ENCODE measurements around the gene ADGRV1.

Gene ADGRV1

DNA sequence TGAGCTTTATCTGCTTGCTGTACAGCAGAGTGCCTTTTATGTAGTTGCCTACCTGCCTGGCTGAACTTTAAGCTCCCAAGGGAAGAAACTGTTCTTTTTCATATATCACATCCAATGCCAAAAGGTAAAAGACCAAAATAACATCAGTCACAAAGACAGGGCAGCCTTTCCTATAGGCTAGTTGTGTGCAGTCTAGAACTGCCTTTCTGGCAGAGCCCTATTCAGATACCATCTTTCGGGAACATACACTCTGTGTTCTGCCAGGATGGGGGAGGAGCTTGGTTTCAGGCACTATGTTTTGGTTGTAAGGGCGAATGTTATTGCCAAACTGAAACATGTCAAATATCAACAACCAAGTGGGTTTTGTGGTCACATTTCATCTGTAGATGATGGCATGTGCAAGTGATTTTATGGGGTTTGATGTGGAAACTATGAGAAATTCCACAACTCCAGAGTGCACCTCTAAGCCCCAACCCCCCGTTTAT lies 314.5 kb downstream of the ADGRV1 start:
- DNase-seq (ENCODE audit: low read depth) = no peak

DNA sequence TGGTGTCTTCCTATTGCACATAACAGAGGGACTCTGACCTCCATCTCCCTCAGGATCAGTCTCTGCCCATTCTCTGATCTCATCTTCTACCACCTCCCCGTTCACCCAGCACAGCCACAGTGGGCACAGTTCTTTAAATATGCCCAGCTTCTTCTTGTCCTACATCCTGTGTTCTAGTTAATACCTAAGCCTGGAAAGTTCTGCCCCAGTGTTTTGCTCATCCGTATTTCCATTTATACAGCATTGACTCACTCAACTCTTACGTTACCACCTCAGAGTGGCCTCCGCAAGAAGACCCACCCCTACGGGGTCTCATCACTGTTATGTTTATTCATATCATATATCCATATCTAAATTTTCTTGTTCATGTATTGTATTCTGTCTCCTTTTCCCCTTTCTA lies 315.5 kb downstream of the ADGRV1 start:
- no peak for DNase-seq (ENCODE audit: low read depth)

DNA sequence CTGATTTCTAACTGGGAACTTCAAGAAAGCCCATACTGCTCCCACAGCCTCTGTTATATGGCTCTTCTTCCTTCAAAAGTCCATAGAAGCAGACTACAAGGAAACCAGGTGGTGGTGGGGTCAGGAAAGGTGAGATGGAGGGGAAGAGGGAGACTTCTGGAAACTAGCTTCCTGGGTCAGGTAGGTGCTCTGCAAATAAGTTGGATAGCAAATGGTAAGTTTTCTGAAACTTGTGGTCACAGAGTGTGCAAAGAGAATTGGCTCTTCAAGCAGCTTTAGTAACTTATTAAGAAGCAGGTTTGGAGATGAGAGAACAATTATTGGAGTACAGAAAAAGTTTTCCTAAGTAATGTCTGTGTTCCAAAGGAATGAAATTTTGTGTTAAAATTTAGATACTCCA lies 316.9 kb downstream of the ADGRV1 start:
- DNase-seq (ENCODE audit: low read depth) = no peak

DNA sequence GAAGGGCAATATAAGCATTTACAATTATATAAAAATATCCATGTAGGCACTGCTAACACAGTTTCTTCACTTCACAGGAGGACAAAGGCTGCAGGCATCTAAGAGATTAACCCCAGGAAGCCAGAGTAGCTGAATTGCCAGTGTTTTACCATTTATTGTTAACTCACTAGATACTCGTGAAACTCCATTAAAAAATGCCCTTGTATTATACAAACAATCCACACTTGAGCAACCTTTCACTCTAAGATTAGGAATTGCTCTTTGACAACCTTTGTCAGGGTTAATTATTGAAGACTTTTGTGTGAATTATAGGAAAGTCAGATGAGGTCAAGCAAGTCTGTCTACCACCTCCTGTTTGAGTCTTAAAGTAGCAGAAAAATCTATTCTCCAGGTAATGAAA lies 317.8 kb downstream of the ADGRV1 start:
- no peak for DNase-seq (ENCODE audit: low read depth)

DNA sequence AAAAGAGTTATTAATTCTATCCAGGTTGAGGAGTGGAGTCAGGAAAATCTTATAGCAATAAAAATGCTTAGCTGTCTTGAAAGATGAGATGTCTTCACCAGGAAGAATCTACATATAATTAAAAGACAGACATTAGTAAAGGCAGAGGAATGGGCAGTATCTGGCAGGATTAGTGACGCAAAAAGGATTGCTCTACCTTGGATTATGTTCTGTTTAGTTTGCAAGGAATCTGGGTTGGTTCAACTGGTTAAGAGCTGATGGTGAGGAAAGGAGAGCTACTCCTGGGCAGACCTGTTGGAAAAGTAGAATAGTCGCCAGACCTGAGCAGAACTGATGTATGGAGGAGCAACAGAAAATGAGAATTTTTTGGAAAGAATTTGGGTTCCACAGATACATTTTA lies 318.5 kb downstream of the ADGRV1 start:
- DNase-seq (ENCODE audit: low read depth) = no peak

DNA sequence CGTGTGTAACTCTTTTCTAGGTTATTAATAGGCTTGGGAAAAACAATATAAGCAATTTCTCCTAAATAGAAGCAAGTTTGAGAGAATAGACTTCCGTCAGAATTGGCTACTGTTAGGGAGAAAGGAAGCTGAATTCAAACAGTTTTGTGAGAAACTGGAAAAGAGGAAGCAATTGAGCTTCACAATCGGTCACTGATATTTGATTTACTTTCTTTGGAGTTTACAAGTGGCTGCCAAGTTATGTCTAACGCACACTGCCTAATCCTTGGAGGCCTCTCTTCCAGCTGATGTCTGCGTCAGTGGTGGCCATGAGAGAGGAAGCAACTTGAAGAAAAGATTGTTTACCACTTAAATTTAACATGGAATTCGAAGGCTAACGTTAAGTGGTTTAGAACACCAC lies 319.5 kb downstream of the ADGRV1 start:
- no peak for DNase-seq (ENCODE audit: low read depth)

DNA sequence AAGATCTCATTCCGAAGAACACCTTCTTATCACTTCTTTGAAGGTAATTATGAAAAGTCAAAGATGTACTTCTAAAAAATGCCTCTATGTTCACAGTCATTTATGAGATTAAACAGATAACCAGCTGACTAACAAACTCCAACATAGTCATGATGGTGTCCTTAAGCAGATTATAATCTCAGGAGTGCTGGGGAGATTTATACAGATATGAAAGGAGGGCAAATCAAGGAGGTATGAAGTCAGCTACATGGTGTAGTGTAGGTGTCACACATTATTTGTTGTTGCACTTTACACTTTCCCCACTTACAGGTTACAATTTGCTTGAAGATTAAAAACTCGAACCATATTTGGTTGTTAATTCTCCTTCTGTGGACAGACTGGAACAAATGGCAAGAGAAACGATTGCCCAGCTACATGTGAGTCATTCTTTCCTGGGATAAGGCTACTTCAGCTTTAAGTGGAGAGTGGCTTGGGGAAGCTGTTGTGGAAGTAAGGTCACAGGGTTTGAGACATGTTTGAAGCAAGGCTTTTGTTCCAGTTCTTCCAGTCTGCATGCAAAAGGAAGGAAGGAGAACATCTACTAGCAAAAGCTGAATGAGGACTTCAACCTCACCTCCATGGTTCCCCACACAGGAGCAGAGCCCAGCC lies 320.1 kb downstream of the ADGRV1 start:
- DNase-seq (ENCODE audit: low read depth) = no peak

DNA sequence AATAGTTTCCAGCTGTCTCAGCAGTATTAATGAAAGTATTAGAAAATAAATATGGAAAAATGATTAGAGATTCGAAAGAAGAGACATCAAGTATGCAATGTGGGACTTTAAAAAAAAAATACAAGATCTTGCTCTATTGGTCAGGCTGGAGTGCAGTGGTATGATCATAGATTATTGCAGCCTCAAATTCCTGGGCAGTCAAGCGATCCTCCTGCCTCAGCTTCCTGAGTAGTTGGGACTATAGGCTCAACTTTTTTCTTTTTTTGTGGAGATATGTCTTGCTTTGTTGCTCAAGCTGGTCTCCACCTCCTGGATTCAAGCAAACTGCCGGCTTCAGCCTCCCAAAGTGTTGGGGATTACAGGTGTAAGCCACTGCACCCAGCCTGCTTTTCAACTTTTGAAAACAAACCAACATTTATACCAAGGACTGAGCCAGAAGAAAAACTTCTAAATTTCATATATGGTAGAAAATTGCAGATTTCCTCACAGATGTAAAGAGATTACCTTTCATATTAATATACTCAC lies 323.1 kb downstream of the ADGRV1 start:
- no peak for DNase-seq (ENCODE audit: low read depth)

DNA sequence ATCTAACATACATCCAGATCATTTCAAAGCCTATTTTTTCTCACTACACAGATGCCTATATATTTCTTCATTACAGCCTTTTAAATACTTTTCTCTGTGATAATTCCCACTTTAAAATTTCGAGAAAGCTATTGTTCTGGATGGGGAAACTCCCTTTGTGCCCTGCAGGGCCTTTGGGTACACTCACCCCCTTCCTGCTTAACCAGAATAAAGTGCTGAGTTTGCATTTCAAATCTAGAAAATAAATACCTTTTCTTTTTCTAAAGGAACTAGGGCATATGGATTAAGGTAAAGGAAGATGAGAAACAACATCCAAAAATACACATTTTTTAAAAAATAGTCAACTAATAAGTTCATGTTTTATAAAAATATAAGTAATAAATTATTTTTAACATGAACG lies 323.9 kb downstream of the ADGRV1 start:
- DNase-seq (ENCODE audit: low read depth) = no peak

DNA sequence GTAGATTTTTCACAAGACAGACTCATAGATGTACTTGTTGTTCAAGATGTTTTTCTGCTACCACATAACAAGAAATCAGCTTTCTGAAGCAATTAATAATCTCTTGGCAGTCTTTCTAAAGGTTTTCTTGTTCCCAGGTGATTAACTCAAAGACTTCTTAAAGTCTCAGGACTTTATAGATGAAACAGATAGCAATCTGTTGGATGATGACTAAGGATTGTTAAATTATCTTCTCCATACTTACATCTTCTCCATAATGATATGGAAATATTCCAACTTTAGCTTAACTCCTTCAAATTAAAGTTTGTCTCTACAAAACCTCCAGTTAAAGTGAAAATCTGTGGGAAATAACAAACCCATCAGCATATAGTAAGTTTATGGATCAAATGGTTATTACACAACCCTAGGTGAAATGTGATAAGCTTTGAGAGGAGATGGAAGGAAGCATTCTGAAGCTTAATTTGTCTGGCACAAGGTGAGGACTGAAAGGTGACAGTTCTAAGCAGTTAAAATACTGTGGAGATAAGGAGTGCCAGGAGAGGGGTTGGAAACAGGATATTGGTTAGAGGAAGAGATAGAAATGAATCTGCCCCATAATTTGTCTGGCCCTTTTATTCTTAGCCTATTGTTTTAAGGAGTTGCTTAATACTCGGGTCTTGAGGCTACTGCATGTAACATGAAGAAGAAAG lies 326.7 kb downstream of the ADGRV1 start:
- no peak for DNase-seq (ENCODE audit: low read depth)

DNA sequence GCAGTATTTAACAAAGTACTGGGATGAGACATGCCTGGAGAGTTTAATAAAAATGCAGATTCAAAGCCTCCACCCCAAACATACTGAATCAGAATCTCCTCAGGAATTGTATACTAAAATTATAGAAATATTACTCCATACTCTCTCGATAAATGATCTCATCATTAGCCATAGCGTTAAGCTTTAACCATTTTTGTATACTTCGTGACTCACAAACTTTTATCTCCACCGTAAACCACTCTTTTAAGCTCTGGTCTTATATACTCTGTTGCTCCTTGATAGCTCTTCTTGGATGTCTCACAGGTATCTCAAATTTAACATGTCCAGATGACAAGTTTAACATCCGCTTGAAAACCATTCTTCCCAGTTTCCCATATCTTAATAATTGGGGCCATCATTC lies 327.8 kb downstream of the ADGRV1 start:
- DNase-seq (ENCODE audit: low read depth) = no peak

DNA sequence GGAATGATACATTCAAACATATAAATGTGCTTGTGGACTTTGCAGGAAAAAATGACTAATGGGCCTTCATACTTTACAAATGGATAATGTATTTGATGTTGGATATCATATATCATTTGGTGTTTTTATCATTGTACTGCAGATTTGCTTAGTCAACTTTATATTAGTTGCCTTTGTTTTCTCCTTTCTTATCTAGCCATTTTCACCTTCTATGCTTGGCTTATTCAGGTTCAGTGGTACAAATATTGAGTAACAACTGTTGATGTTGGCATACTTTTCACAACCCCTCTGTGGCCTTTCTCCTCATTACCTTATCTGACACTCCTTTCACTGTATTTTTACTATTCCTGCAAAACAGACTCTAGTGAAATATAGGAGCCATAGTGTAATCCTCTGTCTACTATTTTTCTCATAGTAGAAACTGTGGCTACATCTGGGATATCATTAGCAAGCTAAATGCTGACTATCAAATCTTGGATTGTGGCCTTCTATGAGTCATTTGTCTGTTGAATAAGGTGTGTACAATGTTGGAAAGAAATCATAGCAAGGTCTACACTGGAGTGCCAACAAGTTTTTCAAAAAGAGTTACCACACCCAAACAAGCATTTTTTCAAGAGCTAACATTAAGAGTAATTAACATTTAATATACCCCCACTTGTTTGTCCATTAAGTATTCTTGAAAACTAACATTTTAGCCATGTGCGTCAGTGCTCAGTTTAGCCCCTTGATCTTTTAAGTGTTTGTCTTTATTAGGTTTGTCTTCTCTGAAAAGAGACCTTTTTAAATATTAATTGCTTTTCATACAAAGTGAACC lies 330.1 kb downstream of the ADGRV1 start:
- no peak for DNase-seq (ENCODE audit: low read depth)

DNA sequence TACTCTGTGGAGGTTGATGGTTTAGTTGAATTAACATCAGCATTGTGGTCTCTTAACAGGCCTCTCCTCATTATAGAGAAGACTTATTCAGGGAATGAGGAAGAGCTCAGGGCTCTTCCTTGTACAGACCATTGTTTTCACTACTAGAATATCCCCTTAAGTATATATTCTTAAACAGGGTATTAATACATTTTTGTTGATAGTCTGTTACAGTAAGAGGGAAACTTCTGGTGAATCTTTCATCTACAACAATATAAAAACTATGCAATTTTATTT lies 330.7 kb downstream of the ADGRV1 start:
- DNase-seq (ENCODE audit: low read depth) = no peak

DNA sequence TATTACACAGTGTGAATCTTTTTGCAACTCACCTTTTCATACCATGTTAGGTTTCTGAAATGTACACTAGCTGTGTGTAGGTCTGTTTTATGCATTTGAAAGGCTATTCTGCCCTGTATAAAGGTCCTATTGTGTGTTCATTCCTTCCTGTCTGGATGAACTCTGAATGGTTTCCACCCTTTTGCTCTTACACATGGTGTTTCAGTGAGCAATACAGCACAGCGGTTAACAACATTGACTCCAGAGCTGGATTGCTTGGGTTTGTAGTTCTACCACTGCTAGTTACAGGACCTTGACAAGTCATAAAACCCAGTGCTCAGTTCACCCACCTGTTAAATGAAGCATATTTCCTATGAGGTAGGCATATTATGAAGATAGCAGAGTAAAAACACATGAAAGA lies 331.6 kb downstream of the ADGRV1 start:
- no peak for DNase-seq (ENCODE audit: low read depth)

DNA sequence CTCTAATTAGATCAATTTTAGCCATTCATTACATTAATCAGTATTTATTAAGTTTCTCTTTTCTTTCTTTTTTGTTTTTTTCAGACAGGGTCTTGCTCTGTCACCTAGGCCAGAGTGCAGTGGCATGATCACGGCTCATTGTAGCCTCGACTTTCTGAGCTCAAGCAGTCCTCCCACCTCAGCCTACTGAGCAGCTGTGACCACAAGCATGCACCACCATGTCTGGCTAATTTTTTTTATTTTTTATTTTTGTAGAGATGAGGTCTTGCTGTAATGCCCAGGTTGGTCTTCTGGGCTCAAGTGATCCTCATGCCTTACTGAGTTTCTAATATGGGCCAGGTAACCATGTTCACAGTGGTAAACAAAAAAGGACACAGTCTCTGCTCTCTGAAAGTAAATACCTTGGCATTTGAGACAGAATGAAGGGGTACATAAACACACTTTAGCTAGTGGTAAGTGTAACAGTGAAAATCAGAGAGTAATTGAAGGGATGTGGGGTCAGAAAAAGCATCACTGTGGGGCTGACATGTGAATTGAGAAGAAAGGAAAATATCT lies 336.3 kb downstream of the ADGRV1 start:
- no peak for DNase-seq (ENCODE audit: low read depth)

DNA sequence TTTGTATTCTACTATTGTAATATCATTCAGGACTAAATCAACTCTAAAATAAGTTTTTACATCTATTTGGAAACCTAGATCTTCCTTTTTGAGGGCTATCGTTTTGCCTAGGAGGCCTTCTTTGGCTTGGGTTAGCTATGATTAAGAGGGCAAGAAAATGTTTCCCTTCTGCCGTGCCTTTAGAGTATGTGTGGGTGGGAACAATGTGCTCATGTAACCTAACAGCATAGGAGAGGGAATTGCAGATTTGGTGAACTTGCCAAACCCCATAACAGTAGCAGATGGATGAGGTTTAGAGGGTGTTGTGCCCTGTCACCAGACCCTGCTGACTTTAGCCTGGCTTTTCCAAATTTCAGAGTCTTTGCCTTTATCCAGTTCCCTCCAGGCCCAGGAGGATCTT lies 339.0 kb downstream of the ADGRV1 start:
- DNase-seq (ENCODE audit: low read depth) = no peak

DNA sequence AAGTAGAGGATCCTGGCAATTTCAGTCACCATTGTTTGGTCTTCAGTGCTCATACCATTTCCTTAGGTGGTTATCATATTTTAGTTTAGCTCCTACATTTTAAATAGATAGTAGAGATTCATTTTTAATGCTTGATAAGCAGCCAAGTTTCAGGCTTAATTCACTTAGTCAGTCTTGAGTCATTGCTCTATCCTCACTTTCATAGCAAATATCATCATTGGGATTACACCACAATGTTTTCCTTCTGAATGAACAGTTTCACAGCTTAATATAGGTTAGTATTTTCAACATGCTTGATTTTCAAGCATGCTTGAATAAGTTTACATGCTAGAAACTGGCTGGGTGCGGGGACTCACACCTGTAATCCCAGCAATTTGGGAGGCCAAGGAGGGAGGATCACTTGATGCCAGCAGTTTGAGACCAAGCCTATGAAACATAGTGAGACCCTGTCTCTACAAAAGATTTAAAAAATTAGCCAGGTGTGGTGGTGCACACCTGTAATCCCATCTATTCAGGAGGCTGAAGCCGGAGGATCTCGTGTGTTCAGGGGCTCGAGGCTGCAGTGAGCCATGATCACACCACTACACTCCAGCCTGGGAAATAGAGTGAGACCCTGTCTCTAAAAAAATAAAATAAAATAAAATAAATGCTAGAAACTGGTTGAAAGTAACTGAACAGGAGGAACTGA lies 339.9 kb downstream of the ADGRV1 start:
- no peak for DNase-seq (ENCODE audit: low read depth)

DNA sequence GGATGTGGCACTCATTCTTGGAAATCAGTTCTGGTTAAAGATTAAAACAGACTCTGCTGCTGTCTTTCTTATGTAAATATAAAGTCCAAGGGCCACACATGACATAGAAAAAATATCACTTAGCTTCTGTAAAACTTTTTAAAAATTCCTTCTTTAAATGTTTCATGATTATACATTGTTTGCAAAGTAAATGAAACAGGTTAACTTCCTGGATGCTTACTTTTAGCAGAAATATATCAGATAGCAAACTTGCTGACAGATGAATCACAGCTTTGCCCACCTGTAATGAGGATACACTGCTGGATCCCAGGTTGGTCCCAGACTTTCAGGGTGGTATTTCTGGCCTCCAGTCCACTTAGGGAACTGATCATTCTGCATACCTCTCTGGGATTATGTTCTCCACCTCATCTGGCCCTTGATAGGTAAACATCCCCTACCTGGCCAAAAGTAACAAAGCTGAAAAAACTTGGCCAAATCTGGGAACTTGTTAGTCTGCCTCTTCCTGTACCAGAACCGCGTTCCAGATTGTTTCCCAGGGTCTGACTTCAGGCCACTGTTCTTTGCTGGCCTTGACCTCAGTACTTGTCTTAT lies 340.5 kb downstream of the ADGRV1 start:
- DNase-seq (ENCODE audit: low read depth) = no peak

DNA sequence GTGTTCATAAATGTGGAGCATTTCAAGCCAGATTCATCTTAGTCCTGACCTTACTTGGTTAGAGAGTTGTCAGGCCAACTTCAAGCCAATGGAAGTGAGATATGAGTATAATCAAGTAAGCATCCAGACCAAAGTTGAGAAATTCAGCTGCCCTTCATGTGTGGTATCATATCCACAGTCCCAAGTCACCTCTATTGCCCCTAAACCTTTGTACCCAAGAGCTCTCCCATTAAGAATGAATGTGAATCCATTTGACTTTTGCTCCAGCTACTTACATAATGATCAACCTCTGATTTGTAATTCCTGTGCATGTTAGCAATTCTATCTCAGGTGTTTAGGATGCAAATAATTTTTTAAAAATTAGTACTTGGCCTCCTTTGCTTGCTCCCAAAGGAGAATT lies 342.7 kb downstream of the ADGRV1 start:
- DNase-seq (ENCODE audit: low read depth) = no peak

DNA sequence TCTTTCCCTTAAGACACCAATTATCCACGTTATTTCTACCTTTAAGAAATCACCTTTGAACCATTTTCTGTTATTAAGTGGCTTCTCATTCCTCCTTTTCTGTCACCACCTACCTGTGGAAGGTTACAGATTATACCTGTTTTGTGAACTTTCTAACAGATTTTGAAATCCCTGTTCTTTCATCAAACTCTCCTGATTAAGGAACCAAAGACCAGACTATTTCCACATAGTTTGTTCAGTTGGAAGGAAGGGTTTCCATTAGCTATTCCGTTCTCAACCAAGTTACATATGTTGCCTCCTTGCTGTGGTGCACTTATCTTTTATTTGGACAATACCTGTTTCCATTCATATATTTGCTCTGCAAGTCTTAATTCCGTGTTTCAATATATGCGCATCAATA lies 343.6 kb downstream of the ADGRV1 start:
- DNase-seq (ENCODE audit: low read depth) = no peak

DNA sequence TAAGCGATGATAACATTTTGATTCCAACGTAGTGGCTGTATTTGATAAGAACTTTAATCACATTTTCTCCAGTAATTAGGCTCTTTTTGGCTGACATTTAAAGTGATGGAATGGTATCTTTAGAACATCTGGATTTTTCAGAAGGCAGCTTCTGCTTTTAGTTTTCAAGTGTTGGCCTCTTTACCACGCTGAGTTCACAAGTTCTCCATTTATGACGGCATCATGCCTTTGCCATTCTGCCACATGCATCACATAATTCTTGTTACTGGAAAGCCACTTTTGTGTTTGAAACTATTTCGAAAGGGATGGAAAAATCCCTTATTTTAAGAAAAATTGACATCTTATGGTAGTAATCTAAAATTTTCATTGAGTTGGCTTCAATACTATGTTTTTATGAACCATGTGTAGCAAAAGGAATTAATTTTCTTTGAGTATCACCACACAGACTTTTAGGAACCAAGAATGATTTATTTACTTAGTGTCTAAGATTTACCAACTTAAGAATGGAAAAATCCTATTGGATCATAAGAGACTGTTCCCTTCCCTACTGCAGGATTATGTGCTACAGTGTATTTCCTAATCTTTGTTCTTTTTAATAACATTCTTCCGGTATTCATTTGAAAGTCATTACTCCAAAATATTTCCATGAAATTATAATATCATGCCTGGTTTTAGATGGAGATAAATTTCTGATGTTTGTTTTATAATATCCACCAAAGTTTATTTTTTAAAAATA lies 344.2 kb downstream of the ADGRV1 start:
- DNase-seq (ENCODE audit: low read depth) = no peak

All from stimulated activated CD8-positive, alpha-beta memory T cell treated with anti-CD3 and anti-CD28 coated beads, Interleukin-12 subunit alpha, Interleukin-12 subunit beta, amount 100 ng/mL, for 1 hour (primary cell).